Measurements from ENCODE around the gene CALR3. TPM values are rescaled to one million over a fixed set of nuclear protein-coding genes. Genes with fewer than 3 reads are reported as not detected.

Gene CALR3
- total RNA-seq, 1 donor from 2014 or later: 2.0 TPM

- Histone ChIP-seq H3K27ac (no peak overlapping the region), H3K4me3 (no peak overlapping the region), H3K4me2 (no peak overlapping the region), H3K9me3 (ENCODE audit: low read depth) (no peaks in the 10 kb centered on the region), H3K79me2 (ENCODE audit: low read depth) (no peaks in the 10 kb centered on the region), H3K36me3 (no peaks in the 10 kb centered on the region), H3F3A (ENCODE audit: low read depth) (no peaks in the 10 kb centered on the region), H2AFZ (replicated peaks) (no peak overlapping the region), H3K27me3 (no peaks in the 10 kb centered on the region), H3K9ac (no peak overlapping the region), H4K20me1 (ENCODE audit: low read depth) (no peaks in the 10 kb centered on the region), H3K4me1 (no peaks in the 10 kb centered on the region)
- H3K36me3 Mint-ChIP-seq: no peaks in the 10 kb centered on the region
- H3K27ac Mint-ChIP-seq: no peak overlapping the region
- H3K9me3 Mint-ChIP-seq: no peaks in the 10 kb centered on the region
- no peak for DNase-seq (ENCODE audit: low spot score)
- no peaks in the 10 kb centered on the region for H3K4me1 Mint-ChIP-seq
- H3K4me3 Mint-ChIP-seq: no peak overlapping the region
- peaks cover 2% of the 10 kb centered on the region for H3K27me3 Mint-ChIP-seq (ENCODE audit: insufficient read depth, low read depth)
- TF ChIP-seq EZH2phosphoT487 (IDR thresholded peaks at IDR 0.05) (no peak), EZH2 (IDR thresholded peaks at IDR 0.05) (no peak), CTCF (IDR thresholded peaks at IDR 0.05) (no peak)
Measured at GRCh38 chr19:16482745-16483144, 13.2 kb downstream of the CALR3 start.

GRCh38 chr19:16477311-16477710 is 18.7 kb downstream of the CALR3 start:
- Histone ChIP-seq H3F3A (ENCODE audit: low read depth) (no peaks in the 10 kb centered on the region), H3K9me3 (ENCODE audit: low read depth) (no peaks in the 10 kb centered on the region), H4K20me1 (ENCODE audit: low read depth) (no peaks in the 10 kb centered on the region), H3K36me3 (no peaks in the 10 kb centered on the region), H3K27me3 (no peaks in the 10 kb centered on the region), H2AFZ (replicated peaks) (no peak overlapping the region), H3K9ac (no peak overlapping the region), H3K4me1 (peaks cover 3% of the 10 kb centered on the region), H3K79me2 (ENCODE audit: low read depth) (no peaks in the 10 kb centered on the region), H3K4me3 (no peak overlapping the region), H3K27ac (no peak overlapping the region), H3K4me2 (no peak overlapping the region)
- no peak overlapping the region for H3K4me3 Mint-ChIP-seq
- TF ChIP-seq EZH2phosphoT487 (IDR thresholded peaks at IDR 0.05) (no peak), CTCF (IDR thresholded peaks at IDR 0.05) (no peak), EZH2 (IDR thresholded peaks at IDR 0.05) (no peak)
- peaks cover 7% of the 10 kb centered on the region for H3K27me3 Mint-ChIP-seq (ENCODE audit: insufficient read depth, low read depth)
- H3K27ac Mint-ChIP-seq: peak overlapping the region; percentile 25
- H3K4me1 Mint-ChIP-seq: peaks cover 3% of the 10 kb centered on the region
- peaks cover 2% of the 10 kb centered on the region for H3K9me3 Mint-ChIP-seq
- no peak for DNase-seq (ENCODE audit: low spot score)
- H3K36me3 Mint-ChIP-seq: peaks cover 1% of the 10 kb centered on the region

- no peak overlapping the region for H3K27ac ChIP-seq
- H3K27me3 Mint-ChIP-seq (ENCODE audit: insufficient read depth, low read depth): peaks cover 7% of the 10 kb centered on the region
- peaks cover 2% of the 10 kb centered on the region for H3K79me2 ChIP-seq (ENCODE audit: low read depth)
- peaks cover 2% of the 10 kb centered on the region for H3K9me3 Mint-ChIP-seq
- H3K36me3 ChIP-seq: no peaks in the 10 kb centered on the region
- H3K27ac Mint-ChIP-seq: no peak overlapping the region
- peak overlapping the region; percentile 57 for H2AFZ ChIP-seq (replicated peaks)
- TF ChIP-seq EZH2phosphoT487 (IDR thresholded peaks at IDR 0.05): no peak
- TF ChIP-seq EZH2 (IDR thresholded peaks at IDR 0.05): no peak
- no peak for TF ChIP-seq CTCF (IDR thresholded peaks at IDR 0.05)
- no peak overlapping the region for H3K4me2 ChIP-seq
- H3K9me3 ChIP-seq (ENCODE audit: low read depth): no peaks in the 10 kb centered on the region
- peak overlapping the region; percentile 33 for H3K4me3 Mint-ChIP-seq
- peaks cover 1% of the 10 kb centered on the region for H3K36me3 Mint-ChIP-seq
- no peak overlapping the region for H3K9ac ChIP-seq
- H3K4me3 ChIP-seq: no peak overlapping the region
- H3F3A ChIP-seq (ENCODE audit: low read depth): no peaks in the 10 kb centered on the region
- H4K20me1 ChIP-seq (ENCODE audit: low read depth): peaks cover 1% of the 10 kb centered on the region
- H3K27me3 ChIP-seq: no peaks in the 10 kb centered on the region
- H3K4me1 Mint-ChIP-seq: peaks cover 3% of the 10 kb centered on the region
- DNase-seq (ENCODE audit: low spot score): no peak
- peaks cover 3% of the 10 kb centered on the region for H3K4me1 ChIP-seq
Measured at GRCh38 chr19:16476401-16476800, 19.6 kb downstream of the CALR3 start.
